CD4-positive, alpha-beta T cell (primary cell): ENCODE measurements around the gene FAM186B. TPM values are rescaled to one million over a fixed set of nuclear protein-coding genes. Genes with fewer than 3 reads are reported as not detected.

Experiments used
- ATAC-seq: fragments of 200-7000 bp; cut with Tn5 transposase; one replicate; pipeline ENCODE4 v1.10.0; 2022; ENCODE audit warnings: mild to moderate bottlenecking; ENCODE audit not compliant: poor library complexity
- CTCF ChIA-PET: fragments of 350-600 bp; sonication (Branson Sonifier 250); formaldehyde crosslinking; loops from one replicate; lab custom pipeline; 2021; ENCODE audit warnings: antibody characterized with exemption, inconsistent platforms; lab: Charles Lee
- POLR2A ChIA-PET: fragments of 350-600 bp; sonication (Branson Sonifier 250); formaldehyde crosslinking; loops from one replicate; lab custom pipeline; 2021; ENCODE audit warnings: antibody characterized with exemption, inconsistent platforms; lab: Charles Lee
- DNase-seq, 14 experiments: peaks; one replicate each; pipeline ENCODE4 v3.0.0-alpha.2; 2013 to 2020; ENCODE audit warnings: mixed read lengths in 2 of 14
- H3K27ac ChIP-seq, 2 donors: one replicate each; pipeline versions ENCODE4 v1.5.1 to v1.7.0; 2013; ENCODE audit warnings: low read length in 2 of 2, low read depth in 1 of 2, mild to moderate bottlenecking in 1 of 2
- H3K27me3 ChIP-seq, 2 experiments: 1 replicate in 1 of 2; 2 replicates in 1 of 2; pipeline versions ENCODE4 v1.6.1 to v1.7.0; 2013; ENCODE audit warnings: low read length in 2 of 2, control low read depth in 1 of 2, mild to moderate bottlenecking in 1 of 2, moderate library complexity in 1 of 2; ENCODE audit not compliant: insufficient read depth in 2 of 2, control insufficient read depth in 1 of 2
- H3K36me3 ChIP-seq: one replicate; pipeline ENCODE4 v1.6.1; 2013; ENCODE audit warnings: low read length, control low read depth; ENCODE audit not compliant: insufficient read depth
- H3K4me1 ChIP-seq: one replicate; pipeline ENCODE4 v1.6.1; 2013; ENCODE audit warnings: low read length, control low read depth; ENCODE audit not compliant: insufficient read depth
- H3K4me3 ChIP-seq: one replicate; pipeline ENCODE4 v1.5.1; 2013; ENCODE audit warnings: mild to moderate bottlenecking, low read length, moderate library complexity
- H3K9me3 ChIP-seq, 2 experiments: 1 replicate in 1 of 2; 2 replicates in 1 of 2; pipeline versions ENCODE4 v1.6.1 to v1.7.0; 2013; ENCODE audit warnings: low read length in 2 of 2, mild to moderate bottlenecking in 2 of 2, control low read depth in 1 of 2, moderate library complexity in 1 of 2; ENCODE audit not compliant: control insufficient read depth in 1 of 2, insufficient read depth in 1 of 2
- H3K27ac Mint-ChIP-seq: one replicate; pipeline ENCODE4 v1.8.0; 2020; ENCODE audit warnings: mixed read lengths
- H3K27me3 Mint-ChIP-seq: one replicate; pipeline ENCODE4 v1.8.0; 2021; ENCODE audit warnings: mixed read lengths
- H3K36me3 Mint-ChIP-seq: one replicate; pipeline ENCODE4 v1.8.0; 2021; ENCODE audit warnings: low read depth, mixed read lengths
- H3K4me1 Mint-ChIP-seq: one replicate; pipeline ENCODE4 v1.8.0; 2021; ENCODE audit warnings: low read depth, mixed read lengths
- H3K4me3 Mint-ChIP-seq: one replicate; pipeline ENCODE4 v1.8.0; 2020; ENCODE audit warnings: mild to moderate bottlenecking, mixed read lengths
- H3K9me3 Mint-ChIP-seq: one replicate; pipeline ENCODE4 v1.8.0; 2020; ENCODE audit warnings: mixed read lengths
- intact Hi-C, 2 experiments: fragments of 100-400 bp; cut with DNase I in 1 of 2; cut with micrococcal nuclease in 1 of 2; formaldehyde crosslinking; loops; one replicate each; pipeline versions ENCODE4 v1.15.1 to v1.9.0; 2023 to 2025; cut with DNase I, micrococcal nuclease
- total RNA-seq, 174 experiments: library from RNA in 2 of 174; stranded (reverse) in 2 of 174; gene quantifications; one replicate each; pipeline ENCODE4 v1.2.3 and lab custom pipeline; 2021 to 2026
- TF ChIP-seq, protein P1 (sequence below): fragments of 200-600 bp; IDR thresholded peaks from one replicate; pipeline ENCODE4 v1.8.0; 2022; ENCODE audit warnings: antibody characterized with exemption, mild to moderate bottlenecking

Gene FAM186B
- total RNA-seq, 2 experiments from 2014 or later, result 0.64 to 0.74 TPM

DNA sequence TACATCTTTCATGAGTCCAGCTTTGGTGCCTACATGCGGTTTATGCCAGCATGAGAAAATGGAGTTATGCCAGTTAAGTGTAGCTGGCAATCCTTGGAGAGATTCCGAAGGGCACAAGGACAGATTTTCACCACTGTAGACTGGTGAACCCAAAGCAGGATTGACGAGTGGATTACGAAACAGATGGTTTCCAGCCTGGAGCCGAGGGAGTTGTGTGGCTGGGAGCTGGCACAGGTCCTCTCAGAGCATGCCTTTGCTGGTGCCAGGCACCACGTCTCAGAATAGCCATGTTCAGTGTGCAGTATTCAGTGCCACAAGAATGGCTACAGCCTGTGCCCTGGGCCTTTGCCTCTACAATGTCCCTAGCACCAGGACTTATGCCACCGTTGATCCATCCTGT is 53.4 kb downstream of the FAM186B start:
- H3K4me3 Mint-ChIP-seq, result no peak overlapping the region
- no peak for ATAC-seq
- DNase-seq, result no peak
- Histone ChIP-seq H3K4me1 (peaks cover 21% of the 10 kb centered on the region), H3K27ac (no peak overlapping the region), H3K36me3 (no peaks in the 10 kb centered on the region), H3K4me3 (no peak overlapping the region), H3K9me3 (peaks cover 0 to 13% of the 10 kb centered on the region in 2 experiments), H3K27me3 (peaks cover 6 to 17% of the 10 kb centered on the region in 2 experiments)
- intact Hi-C loops, result loop anchor here (2.0 to 5.0 kb wide), 3 partner anchors 71 to 155 kb away; partner anchors contain the start of genes FMNL3 (in 1 of the 2) and PRPF40B (in 1 of the 2)
- peaks cover 20% of the 10 kb centered on the region for H3K27me3 Mint-ChIP-seq
- ChIA-PET CTCF (no interaction called here), POLR2A (no interaction called here)
- TF ChIP-seq, protein P1, sequence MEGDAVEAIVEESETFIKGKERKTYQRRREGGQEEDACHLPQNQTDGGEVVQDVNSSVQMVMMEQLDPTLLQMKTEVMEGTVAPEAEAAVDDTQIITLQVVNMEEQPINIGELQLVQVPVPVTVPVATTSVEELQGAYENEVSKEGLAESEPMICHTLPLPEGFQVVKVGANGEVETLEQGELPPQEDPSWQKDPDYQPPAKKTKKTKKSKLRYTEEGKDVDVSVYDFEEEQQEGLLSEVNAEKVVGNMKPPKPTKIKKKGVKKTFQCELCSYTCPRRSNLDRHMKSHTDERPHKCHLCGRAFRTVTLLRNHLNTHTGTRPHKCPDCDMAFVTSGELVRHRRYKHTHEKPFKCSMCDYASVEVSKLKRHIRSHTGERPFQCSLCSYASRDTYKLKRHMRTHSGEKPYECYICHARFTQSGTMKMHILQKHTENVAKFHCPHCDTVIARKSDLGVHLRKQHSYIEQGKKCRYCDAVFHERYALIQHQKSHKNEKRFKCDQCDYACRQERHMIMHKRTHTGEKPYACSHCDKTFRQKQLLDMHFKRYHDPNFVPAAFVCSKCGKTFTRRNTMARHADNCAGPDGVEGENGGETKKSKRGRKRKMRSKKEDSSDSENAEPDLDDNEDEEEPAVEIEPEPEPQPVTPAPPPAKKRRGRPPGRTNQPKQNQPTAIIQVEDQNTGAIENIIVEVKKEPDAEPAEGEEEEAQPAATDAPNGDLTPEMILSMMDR, result no peak
- H3K9me3 Mint-ChIP-seq, result no peaks in the 10 kb centered on the region
- no peak overlapping the region for H3K27ac Mint-ChIP-seq
- peaks cover 9% of the 10 kb centered on the region for H3K36me3 Mint-ChIP-seq
- peaks cover 12% of the 10 kb centered on the region for H3K4me1 Mint-ChIP-seq

DNA sequence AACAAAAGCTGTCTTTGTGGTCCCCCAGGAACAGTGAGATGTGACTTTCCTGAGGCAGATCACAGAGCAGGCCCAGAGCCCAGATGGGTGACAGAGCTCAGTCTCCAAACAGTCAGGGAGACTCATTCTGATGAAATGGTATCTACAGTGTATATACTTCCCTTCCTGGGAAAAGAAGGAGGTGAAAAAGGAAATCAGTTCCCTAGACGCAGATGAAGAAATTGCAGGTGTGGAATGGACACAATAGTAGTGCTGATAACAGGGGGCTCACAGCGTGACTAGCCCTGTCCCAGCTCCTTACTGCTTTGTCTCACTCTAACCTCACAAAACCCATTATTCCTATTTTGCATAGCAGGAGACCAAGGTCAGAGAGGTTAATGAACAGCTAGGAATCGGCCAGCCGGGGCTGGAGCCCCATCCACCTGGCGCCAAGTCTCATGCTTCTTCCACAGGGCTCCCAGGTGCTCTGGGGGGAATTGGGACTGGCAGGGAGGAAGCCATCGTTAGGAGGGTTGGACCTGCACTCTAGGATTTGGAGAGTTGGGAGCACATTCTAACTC is 54.7 kb downstream of the FAM186B start:
- Histone ChIP-seq H3K4me3 (no peak overlapping the region), H3K4me1 (peaks cover 15% of the 10 kb centered on the region), H3K9me3 (peaks cover 0 to 13% of the 10 kb centered on the region in 2 experiments), H3K27ac (no peak overlapping the region), H3K27me3 (peaks cover 6 to 17% of the 10 kb centered on the region in 2 experiments), H3K36me3 (no peaks in the 10 kb centered on the region)
- H3K36me3 Mint-ChIP-seq, result no peaks in the 10 kb centered on the region
- no peak for ATAC-seq
- peak overlapping the region; percentile 20 for H3K4me3 Mint-ChIP-seq
- ChIA-PET POLR2A (no interaction called here), CTCF (no interaction called here)
- peaks cover 25% of the 10 kb centered on the region for H3K27me3 Mint-ChIP-seq
- H3K4me1 Mint-ChIP-seq, result peaks cover 12% of the 10 kb centered on the region
- H3K27ac Mint-ChIP-seq, result no peak overlapping the region
- TF ChIP-seq, protein P1, result no peak
- intact Hi-C loops, result loop anchor here in 1 of 2 experiments (5.0 kb wide), 2 partner anchors 77 to 157 kb away; partner anchors contain the start of gene FMNL3
- no peak for DNase-seq
- H3K9me3 Mint-ChIP-seq, result no peaks in the 10 kb centered on the region

DNA sequence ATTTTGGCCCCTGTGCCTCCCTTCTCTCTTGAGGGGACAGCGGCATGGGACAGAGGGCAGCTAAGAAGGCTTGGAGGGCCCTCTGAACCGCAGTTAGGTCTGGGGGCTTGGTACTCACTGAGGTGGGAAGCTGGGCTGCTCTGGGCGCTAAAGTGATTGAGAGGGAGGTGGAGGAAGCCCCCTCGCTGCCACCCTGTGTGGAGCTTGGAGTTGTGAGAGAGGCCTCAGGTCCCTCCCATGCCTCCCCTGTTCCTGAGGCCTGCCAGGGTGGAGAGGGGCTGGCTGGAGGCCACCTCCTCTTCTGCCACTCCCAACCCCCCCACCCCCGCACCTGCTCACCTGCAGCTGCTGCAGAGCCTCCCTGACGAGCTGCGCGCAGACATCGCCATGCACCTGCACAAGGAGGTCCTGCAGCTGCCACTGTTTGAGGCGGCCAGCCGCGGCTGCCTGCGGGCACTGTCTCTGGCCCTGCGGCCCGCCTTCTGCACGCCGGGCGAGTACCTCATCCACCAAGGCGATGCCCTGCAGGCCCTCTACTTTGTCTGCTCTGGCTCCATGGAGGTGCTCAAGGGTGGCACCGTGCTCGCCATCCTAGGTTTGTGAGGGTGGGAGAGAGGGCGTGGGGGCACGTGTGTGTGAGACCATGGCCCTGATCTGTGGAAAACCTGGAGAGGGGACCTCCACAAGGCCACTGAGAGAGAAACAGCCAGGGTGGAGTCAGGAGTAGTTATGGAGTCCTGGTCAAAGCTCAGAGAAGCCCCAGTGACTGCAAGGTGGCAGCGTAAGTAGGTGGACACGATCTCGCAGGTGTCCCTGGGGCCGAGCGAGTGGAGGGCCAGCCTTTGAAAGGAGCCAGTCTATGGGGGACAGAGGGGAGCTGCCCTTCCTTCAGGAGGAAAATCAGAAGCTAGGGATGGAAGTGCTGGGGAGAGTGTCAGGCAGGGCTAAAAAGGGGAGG is 55.4 kb downstream of the FAM186B start:
- Mint-ChIP-seq H3K4me3 (peak overlapping the region; percentile 20), H3K36me3 (no peaks in the 10 kb centered on the region), H3K9me3 (no peaks in the 10 kb centered on the region), H3K4me1 (peaks cover 12% of the 10 kb centered on the region), H3K27me3 (peaks cover 25% of the 10 kb centered on the region), H3K27ac (no peak overlapping the region)
- intact Hi-C loops, result loop anchor here in 1 of 2 experiments (5.0 kb wide), 2 partner anchors 77 to 157 kb away; partner anchors contain the start of gene FMNL3
- Histone ChIP-seq H3K36me3 (no peaks in the 10 kb centered on the region), H3K4me1 (peaks cover 15% of the 10 kb centered on the region), H3K27ac (no peak overlapping the region), H3K4me3 (peak overlapping the region; percentile 54), H3K27me3 (peaks cover 6 to 17% of the 10 kb centered on the region in 2 experiments), H3K9me3 (peaks cover 0 to 13% of the 10 kb centered on the region in 2 experiments)
- CTCF ChIA-PET, result no interaction called here
- DNase-seq, result no peak
- POLR2A ChIA-PET, result no interaction called here
- TF ChIP-seq, protein P1, result no peak
- no peak for ATAC-seq
